H1 (cell line): ENCODE results near the gene MTX2. TPM values are rescaled to one million over a fixed set of nuclear protein-coding genes. Genes with fewer than 3 reads are reported as not detected.

ENCODE experiments used
- GTF2F1 ChIP-seq: IDR thresholded peaks from 2 replicates; pipeline ENCODE4 v1.6.1; 2012; ENCODE audit warnings: low read depth, low read length, improper control_type of control experiment, borderline replicate concordance
- RFX5 ChIP-seq: IDR thresholded peaks from 2 replicates; pipeline ENCODE4 v1.6.1; 2011; ENCODE audit warnings: low read depth, low read length, improper control_type of control experiment, borderline replicate concordance
- RNF2 ChIP-seq: fragments of 200-900, 300-1000 bp; sonication (generic); IDR thresholded peaks from 2 replicates; pipeline ENCODE4 v1.7.1; 2016; ENCODE audit warnings: borderline replicate concordance, low read depth, mild to moderate bottlenecking, antibody characterized with exemption, low read length; ENCODE audit not compliant: poor library complexity, severe bottlenecking; ENCODE audit errors: missing control alignments
- polyA plus RNA-seq, 7 experiments: library from polyadenylated mRNA; depleted of rRNA in 3 of 7; stranded (reverse) in 5 of 7; unstranded in 2 of 7; fragments of >200 nt in 5 of 7; fragments of 200-250 nt in 2 of 7; gene quantifications; 1 replicate in 5 of 7; 2 replicates in 1 of 7; 4 replicates in 1 of 7; pipeline versions ENCODE4 v1.2.1 to v1.2.3, GENCODE V29; 2011 to 2013; ENCODE audit warnings: missing spikeins in 2 of 7, mixed read lengths in 2 of 7
- total RNA-seq: library from RNA; stranded (reverse); fragmentation: NEBNext Ultra II Directional; extraction: Animal tissue kit (Norgen Biotek cat#: 25700); gene quantifications from 2 replicates; pipeline ENCODE4 v1.2.1, GENCODE V29; 2021

Gene MTX2
- total and polyA plus RNA-seq, 2 of the 8 experiments (the other 6 are each of a cell fraction or from before 2014, with no cell fraction given): 33.5 to 38.3 TPM

- TF ChIP-seq GTF2F1 (no peak), RFX5 (no peak), RNF2 (no peak)
- TF ChIP-seq, all 59 proteins: peak for 0
These were observed 22.9 kb upstream of the MTX2 start (continued) for GRCh38 chr2:176246331-176246730.
